ENCODE data around the gene FBLN1. TPM values are rescaled to one million over a fixed set of nuclear protein-coding genes. Genes with fewer than 3 reads are reported as not detected.

FBLN1 gene
- total and polyA plus RNA-seq, 2 donors (not counting 1 experiment from before 2014, with no cell fraction given), result not detected

- Histone ChIP-seq H2AFZ (ENCODE audit: insufficient read depth, low read depth, low read length, poor library complexity, severe bottlenecking) (no peak overlapping the region), H3K9ac (ENCODE audit: low read length) (no peak overlapping the region), H3K4me2 (replicated peaks; ENCODE audit: low read depth, low read length, poor library complexity, severe bottlenecking) (no peak overlapping the region), H3K9me3 (ENCODE audit: control extremely low read depth in 1 of 3, control insufficient read depth in 2 of 3, insufficient read depth in 1 of 3, low read length in 2 of 3) (no peaks in the 10 kb centered on the region), H3K4me3 (ENCODE audit: control extremely low read depth in 1 of 5, extremely low read depth in 1 of 5, insufficient read depth in 1 of 5, low read depth in 2 of 5, low read length in 4 of 5) (no peak overlapping the region), H3K27ac (ENCODE audit: low read length in 2 of 2) (no peak overlapping the region), H3K36me3 (replicated peaks in 1 of 2; ENCODE audit: control extremely low read depth in 1 of 2, control insufficient read depth in 1 of 2, extremely low read depth in 1 of 2, insufficient read depth in 2 of 2, low read length in 1 of 2) (no peaks in the 10 kb centered on the region), H3K27me3 (replicated peaks in 1 of 4; ENCODE audit: control extremely low read depth in 1 of 4, control insufficient read depth in 3 of 4, insufficient read depth in 4 of 4, low read length in 3 of 4) (peaks cover 0 to 4% (median 2%) of the 10 kb centered on the region in 4 experiments), H3K79me2 (ENCODE audit: control insufficient read depth, insufficient read depth, low read length) (no peaks in the 10 kb centered on the region), H3K4me1 (ENCODE audit: control insufficient read depth in 2 of 2, insufficient read depth in 2 of 2, low read length in 2 of 2) (no peaks in the 10 kb centered on the region), H4K20me1 (ENCODE audit: control insufficient read depth, insufficient read depth, low read length, poor library complexity, severe bottlenecking) (no peaks in the 10 kb centered on the region)
- CTCF ChIA-PET, result no interaction called here
- H3K4me3 Mint-ChIP-seq, result no peak overlapping the region
- H3K9me3 Mint-ChIP-seq (ENCODE audit: insufficient read depth), result no peaks in the 10 kb centered on the region
- POLR2A ChIA-PET, result no interaction called here
- no peak for ATAC-seq (ENCODE audit: low read depth)
- peaks cover 24% of the 10 kb centered on the region for H3K27me3 Mint-ChIP-seq
- no peak overlapping the region for H3K27ac Mint-ChIP-seq
- WGBS (ENCODE audit: insufficient coverage), result 86% methylated on average over 10 of the region's 14 CpGs
- intact Hi-C loops (cut with micrococcal nuclease), result no loop called here
- TF ChIP-seq EZH2 (IDR thresholded peaks at IDR 0.05; ENCODE audit: borderline replicate concordance, insufficient read depth, low read depth, low read length, poor library complexity, severe bottlenecking) (no peak), CTCF (IDR thresholded peaks at IDR 0.05) (no peak)
- no peaks in the 10 kb centered on the region for H3K4me1 Mint-ChIP-seq
- no peak for DNase-seq
Observed at GRCh38 chr22:45510376-45511232, 7.9 kb downstream of the FBLN1 start.

- Mint-ChIP-seq H3K4me1 (no peaks in the 10 kb centered on the region), H3K4me3 (no peak overlapping the region)
- intact Hi-C loops (cut with micrococcal nuclease), result no loop called here
Observed at GRCh38 chr22:45511847-45512261, 9.2 kb downstream of the FBLN1 start.

More at GRCh38 chr22:45511847-45512261, 9.2 kb downstream of the FBLN1 start:
- Mint-ChIP-seq H3K27ac (no peak overlapping the region), H3K9me3 (ENCODE audit: insufficient read depth) (no peaks in the 10 kb centered on the region), H3K27me3 (peaks cover 22% of the 10 kb centered on the region)
- H3K9me3 ChIP-seq (ENCODE audit: control extremely low read depth in 1 of 3, control insufficient read depth in 2 of 3, insufficient read depth in 1 of 3, low read length in 2 of 3), result no peaks in the 10 kb centered on the region
- WGBS (ENCODE audit: insufficient coverage), result 87% methylated on average over 3 of the region's 8 CpGs
- no peaks in the 10 kb centered on the region for H3K4me1 ChIP-seq (ENCODE audit: control insufficient read depth in 2 of 2, insufficient read depth in 2 of 2, low read length in 2 of 2)
- no peak overlapping the region for H2AFZ ChIP-seq (ENCODE audit: insufficient read depth, low read depth, low read length, poor library complexity, severe bottlenecking)
- TF ChIP-seq EZH2 (IDR thresholded peaks at IDR 0.05; ENCODE audit: borderline replicate concordance, insufficient read depth, low read depth, low read length, poor library complexity, severe bottlenecking) (no peak), CTCF (IDR thresholded peaks at IDR 0.05) (no peak)
- no peaks in the 10 kb centered on the region for H4K20me1 ChIP-seq (ENCODE audit: control insufficient read depth, insufficient read depth, low read length, poor library complexity, severe bottlenecking)
- no peaks in the 10 kb centered on the region for H3K36me3 ChIP-seq (replicated peaks in 1 of 2; ENCODE audit: control extremely low read depth in 1 of 2, control insufficient read depth in 1 of 2, extremely low read depth in 1 of 2, insufficient read depth in 2 of 2, low read length in 1 of 2)
- no peak overlapping the region for H3K9ac ChIP-seq (ENCODE audit: low read length)
- H3K27me3 ChIP-seq (replicated peaks in 1 of 4; ENCODE audit: control extremely low read depth in 1 of 4, control insufficient read depth in 3 of 4, insufficient read depth in 4 of 4, low read length in 3 of 4), result peaks cover 0 to 3% (median 0%) of the 10 kb centered on the region in 4 experiments
- no peak overlapping the region for H3K4me3 ChIP-seq (ENCODE audit: control extremely low read depth in 1 of 5, extremely low read depth in 1 of 5, insufficient read depth in 1 of 5, low read depth in 2 of 5, low read length in 4 of 5)
- POLR2A ChIA-PET, result no interaction called here
- DNase-seq (no peak), ATAC-seq (ENCODE audit: low read depth) (no peak)
- H3K4me2 ChIP-seq (replicated peaks; ENCODE audit: low read depth, low read length, poor library complexity, severe bottlenecking), result no peak overlapping the region
- no peaks in the 10 kb centered on the region for H3K79me2 ChIP-seq (ENCODE audit: control insufficient read depth, insufficient read depth, low read length)
- CTCF ChIA-PET, result no interaction called here
- H3K27ac ChIP-seq (ENCODE audit: low read length in 2 of 2), result no peak overlapping the region

All from B cell (primary cell).